HG03159 (cell line): ENCODE data around the gene PCP4L1.
"Not testable (repeated sequence)": the region's sequence is repeated elsewhere in the genome, so short reads cannot be mapped to it uniquely, and the experiment has no call there.

Source experiments
- ATAC-seq: cut with Tn5 transposase; IDR thresholded peaks from one replicate; pipeline ENCODE4 v1.9.1; 2021; ENCODE audit warnings: mild to moderate bottlenecking, moderate library complexity; ENCODE audit not compliant: unreplicated experiment

Gene PCP4L1

GRCh38 chr1:161258439-161259344 lies at the start of gene PCP4L1:
Gene PCP4L1 (plus strand): TSS chr1:161258745. CDS start chr1:161258975, 230 bp downstream.
- peak; percentile 67 for ATAC-seq

DNA sequence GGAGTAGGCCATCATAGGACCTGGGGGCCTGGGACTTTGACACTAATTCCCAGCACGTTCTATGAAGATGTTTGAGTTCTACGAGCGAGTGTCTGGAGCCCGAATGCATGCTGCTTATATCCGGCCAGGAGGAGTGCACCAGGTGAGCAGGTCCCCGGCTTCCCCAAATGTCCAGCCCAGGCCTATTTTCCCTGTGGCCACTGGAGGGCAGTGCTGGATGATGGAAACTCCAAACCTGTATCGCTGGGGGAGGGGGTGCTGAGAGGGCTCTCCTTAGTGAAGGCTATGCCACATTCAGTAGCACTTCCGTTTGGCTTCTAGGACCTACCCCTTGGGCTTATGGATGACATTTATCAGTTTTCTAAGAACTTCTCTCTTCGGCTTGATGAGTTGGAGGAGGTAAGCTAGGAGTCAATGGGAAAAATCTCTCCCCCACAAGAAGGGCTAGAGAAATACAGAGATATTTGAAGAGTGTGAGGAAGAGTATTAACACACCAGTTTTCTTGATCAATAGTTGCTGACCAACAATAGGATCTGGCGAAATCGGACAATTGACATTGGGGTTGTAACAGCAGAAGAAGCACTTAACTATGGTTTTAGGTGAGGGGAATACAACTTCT lies 48.6 kb upstream of the PCP4L1 start:
- peak; percentile 63 for ATAC-seq

GRCh38 chr1:161214369-161214768 lies 44.2 kb upstream of the PCP4L1 start:
- no peak for ATAC-seq

- ATAC-seq: no peak
Observed at GRCh38 chr1:161215076-161215475, 43.5 kb upstream of the PCP4L1 start, which contains the start of gene FCER1G. Gene FCER1G (plus strand): TSS chr1:161215295. CDS start chr1:161215322, 27 bp downstream.

GRCh38 chr1:161216945-161217712 lies 41.4 kb upstream of the PCP4L1 start:
- peak; percentile 82 for ATAC-seq

DNA sequence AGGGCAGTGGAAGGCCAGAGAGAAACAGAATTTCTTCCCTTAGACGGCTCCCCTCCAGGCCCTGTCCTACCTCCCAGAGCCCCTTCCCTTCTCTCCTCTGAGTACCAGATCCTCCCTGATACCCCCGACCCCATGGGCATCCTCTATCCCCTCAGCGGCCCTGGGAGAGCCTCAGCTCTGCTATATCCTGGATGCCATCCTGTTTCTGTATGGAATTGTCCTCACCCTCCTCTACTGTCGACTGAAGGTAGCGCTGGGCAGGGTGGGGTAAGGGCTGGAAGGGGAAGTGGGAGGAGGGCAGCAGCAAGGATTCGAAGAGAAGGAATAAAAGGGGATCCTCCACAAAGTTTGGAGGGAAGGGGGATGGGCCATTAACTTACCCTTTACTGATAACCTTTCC lies 40.7 kb upstream of the PCP4L1 start:
- ATAC-seq: no peak

DNA sequence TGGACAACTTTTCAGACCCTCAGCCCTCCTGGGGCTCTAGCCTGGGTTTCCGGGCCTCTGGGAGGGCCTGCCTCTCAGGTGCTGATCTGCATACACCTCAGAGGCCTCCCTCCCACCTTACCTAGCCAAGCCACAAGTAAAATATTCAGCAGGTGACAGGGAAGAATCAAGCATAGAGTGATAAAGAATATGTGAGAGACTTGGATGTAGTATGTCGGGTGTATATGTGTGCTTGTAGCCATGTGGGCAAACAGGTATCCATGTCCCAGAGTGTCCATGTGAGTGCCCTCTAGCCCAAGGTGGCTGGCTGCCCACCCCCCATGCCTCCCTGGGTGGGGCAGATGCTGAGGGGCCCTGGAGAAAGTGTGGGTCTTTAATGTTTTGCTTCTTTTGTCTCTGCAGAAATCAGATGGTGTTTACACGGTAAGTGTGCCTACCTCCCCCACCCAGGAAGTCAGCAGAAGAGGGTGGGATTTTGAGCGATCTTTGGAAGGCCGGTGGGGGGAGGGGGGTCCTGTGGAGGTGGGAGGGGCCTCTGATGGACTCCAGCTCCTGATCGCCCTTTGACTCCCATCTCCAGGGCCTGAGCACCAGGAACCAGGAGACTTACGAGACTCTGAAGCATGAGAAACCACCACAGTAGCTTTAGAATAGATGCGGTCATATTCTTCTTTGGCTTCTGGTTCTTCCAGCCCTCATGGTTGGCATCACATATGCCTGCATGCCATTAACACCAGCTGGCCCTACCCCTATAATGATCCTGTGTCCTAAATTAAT lies 40.1 kb upstream of the PCP4L1 start:
- ATAC-seq: no peak

DNA sequence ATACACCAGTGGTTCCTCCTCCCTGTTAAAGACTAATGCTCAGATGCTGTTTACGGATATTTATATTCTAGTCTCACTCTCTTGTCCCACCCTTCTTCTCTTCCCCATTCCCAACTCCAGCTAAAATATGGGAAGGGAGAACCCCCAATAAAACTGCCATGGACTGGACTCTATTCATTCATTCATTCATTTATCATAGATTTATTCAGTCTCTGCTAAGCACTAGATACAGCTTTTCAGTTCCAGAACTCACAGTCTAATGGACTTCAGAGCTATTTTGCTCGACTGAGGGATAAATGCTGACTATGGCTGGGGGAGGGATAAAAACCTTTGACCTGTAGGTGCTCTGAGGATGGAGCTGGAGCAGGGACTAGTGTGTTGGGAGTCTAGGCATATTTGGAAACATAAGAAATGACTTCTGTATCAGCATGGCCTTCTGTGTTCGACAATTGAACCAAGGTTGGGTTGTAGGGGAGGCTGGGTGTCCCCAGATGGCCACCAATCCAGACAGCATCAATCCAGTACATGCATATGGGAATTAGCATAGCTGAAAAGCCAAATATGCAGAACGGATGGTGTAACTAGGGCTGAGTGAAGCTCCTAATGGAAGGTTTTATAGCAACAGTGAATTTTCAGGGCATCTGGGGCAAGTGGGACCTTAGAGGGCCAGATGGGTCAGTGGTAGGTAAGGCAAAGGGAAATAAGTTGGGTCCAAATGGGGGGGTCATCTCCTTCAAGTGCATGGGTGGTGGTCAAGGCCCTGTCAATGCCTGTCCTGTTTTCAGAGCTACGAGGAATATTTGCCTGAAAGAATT lies 39.3 kb upstream of the PCP4L1 start:
- ATAC-seq: no peak

DNA sequence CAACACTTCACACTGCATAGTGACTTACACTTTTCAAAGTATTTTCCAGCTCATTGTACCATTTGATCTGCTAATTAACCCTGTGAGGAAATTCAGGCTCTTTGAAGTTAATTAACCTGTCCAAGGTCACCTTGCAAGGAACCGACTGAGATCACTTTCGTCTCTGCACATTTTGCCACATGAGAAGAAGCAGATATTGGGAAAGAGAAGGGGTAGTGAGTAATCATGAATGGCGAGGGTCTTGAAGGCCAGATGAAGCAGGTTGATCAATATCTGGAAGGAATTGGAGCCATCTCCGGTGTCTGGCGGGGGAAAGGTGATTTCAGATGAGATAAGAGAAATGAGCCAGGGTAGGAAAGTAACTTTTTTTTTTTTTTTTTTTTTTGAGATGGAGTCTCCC lies 38.5 kb upstream of the PCP4L1 start:
- ATAC-seq: no peak

GRCh38 chr1:161222175-161223019 lies 36.1 kb upstream of the PCP4L1 start:
- ATAC-seq: no peak

DNA sequence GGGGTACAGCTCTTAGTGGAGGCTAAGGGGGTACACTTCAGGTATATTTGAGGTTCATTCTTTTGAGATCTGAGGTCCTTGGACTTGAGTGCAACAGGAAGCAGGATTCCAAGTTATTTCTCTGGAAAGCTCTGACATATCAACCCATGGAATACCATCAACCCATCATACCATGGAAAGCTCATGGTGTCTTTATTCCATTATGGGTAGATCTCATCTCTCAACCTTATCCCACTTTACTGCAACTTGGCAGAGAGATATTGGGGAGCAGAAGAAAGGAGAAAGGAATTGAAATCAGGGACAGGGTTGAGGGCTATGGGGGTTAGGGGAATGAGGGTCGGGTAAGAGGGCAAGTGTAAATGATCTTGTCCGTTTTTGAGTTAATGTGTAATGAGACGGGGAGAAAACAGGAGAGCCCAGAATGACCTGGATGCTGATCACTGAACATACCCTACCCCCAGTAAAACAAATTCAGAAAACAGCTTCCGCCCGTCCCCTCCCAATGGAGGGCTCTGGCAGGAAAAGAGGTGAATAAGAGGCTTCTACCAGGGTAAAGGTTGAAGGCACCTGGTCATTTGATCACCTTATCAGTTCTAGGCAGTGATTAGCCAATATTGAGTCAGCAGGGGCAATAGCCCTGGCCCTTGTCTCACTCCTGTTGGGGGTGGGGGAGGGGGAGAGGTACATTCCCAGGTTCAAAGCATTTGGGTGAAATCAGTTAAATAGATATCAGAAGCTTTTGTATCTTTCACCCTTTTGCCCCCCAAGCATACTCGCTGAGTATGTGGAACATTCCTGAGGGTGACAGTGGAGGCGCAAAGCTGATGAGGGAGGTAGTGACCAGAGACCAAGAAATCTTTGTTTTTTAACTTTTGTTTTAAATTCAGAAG lies 34.5 kb upstream of the PCP4L1 start:
- no peak for ATAC-seq

- ATAC-seq: not testable (repeated sequence)
Observed at GRCh38 chr1:161224695-161225087, 33.9 kb upstream of the PCP4L1 start.

GRCh38 chr1:161225178-161225533 lies 33.4 kb upstream of the PCP4L1 start:
- ATAC-seq: no peak

- ATAC-seq: peak; percentile 94
Observed at GRCh38 chr1:161225534-161226319, 32.8 kb upstream of the PCP4L1 start, which contains the start of gene TOMM40L. Gene TOMM40L (plus strand): TSS chr1:161226060. CDS start chr1:161226490, 430 bp downstream.

GRCh38 chr1:161226320-161226711 lies 32.2 kb upstream of the PCP4L1 start:
- ATAC-seq: no peak

DNA sequence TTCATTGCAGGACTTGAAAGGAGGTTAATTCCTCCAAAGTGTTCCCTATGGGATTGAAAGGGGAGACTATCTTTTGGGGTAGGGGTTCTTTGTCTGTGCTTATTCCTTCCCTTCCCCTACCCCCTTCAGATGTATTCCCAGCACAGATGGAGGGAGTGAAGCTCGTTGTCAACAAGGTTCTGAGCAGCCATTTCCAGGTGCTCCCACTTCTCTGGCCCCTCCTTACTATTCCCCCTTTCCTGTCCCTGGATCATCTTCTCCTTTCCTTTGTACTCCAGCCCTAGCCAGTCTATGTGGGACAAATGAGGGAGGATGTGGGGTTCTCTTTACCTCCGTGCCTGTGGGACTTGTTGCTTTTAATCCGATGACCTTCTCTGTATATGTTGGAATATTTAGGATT lies 31.8 kb upstream of the PCP4L1 start:
- ATAC-seq: no peak
